NCI-H748 (cell line): Measurements from ENCODE around the gene CYBC1.

Experiments used
- DNase-seq: peaks from one replicate; lab custom pipeline; 2025; ENCODE audit not compliant: unreplicated experiment; lab: John Stamatoyannopoulos, UW

The CYBC1 gene

GRCh38 chr17:82411396-82412053, 39.0 kb downstream of the CYBC1 start:
- no peak for DNase-seq

GRCh38 chr17:82410014-82410716, 40.4 kb downstream of the CYBC1 start:
- DNase-seq: no peak

GRCh38 chr17:82408938-82409318, 41.6 kb downstream of the CYBC1 start:
- DNase-seq: no peak

GRCh38 chr17:82408288-82408937, 42.1 kb downstream of the CYBC1 start:
- DNase-seq: no peak

GRCh38 chr17:82407255-82407654, 43.3 kb downstream of the CYBC1 start:
- no peak for DNase-seq

DNA sequence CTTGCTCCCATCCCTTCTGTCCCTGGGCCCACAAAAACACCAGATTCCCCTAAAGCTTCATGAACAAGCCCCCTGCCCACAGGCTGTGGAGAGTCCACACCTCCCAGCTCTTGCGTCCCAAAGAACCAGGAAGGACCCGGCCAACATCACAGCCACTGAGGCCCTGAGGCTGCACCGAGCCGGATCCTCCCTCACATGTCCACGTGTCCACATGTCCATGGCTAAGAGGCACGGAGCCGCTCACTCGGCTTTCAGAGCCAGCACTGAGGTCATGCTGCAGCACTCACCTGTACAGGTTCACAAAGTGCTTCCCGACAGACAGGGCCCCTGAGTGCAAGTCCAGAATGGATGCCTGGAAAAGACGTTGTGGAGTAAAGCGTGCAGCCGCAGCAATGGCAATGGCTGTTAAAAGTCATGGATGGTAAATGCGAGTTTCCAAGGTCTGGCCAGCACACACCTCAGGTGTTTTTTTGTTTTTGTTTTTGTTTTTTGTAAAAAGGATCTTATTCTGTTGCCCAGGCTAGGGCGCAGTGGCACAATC, 44.4 kb downstream of the CYBC1 start:
- DNase-seq: no peak

- no peak for DNase-seq
Observed at GRCh38 chr17:82405051-82405450, 45.5 kb downstream of the CYBC1 start.

DNA sequence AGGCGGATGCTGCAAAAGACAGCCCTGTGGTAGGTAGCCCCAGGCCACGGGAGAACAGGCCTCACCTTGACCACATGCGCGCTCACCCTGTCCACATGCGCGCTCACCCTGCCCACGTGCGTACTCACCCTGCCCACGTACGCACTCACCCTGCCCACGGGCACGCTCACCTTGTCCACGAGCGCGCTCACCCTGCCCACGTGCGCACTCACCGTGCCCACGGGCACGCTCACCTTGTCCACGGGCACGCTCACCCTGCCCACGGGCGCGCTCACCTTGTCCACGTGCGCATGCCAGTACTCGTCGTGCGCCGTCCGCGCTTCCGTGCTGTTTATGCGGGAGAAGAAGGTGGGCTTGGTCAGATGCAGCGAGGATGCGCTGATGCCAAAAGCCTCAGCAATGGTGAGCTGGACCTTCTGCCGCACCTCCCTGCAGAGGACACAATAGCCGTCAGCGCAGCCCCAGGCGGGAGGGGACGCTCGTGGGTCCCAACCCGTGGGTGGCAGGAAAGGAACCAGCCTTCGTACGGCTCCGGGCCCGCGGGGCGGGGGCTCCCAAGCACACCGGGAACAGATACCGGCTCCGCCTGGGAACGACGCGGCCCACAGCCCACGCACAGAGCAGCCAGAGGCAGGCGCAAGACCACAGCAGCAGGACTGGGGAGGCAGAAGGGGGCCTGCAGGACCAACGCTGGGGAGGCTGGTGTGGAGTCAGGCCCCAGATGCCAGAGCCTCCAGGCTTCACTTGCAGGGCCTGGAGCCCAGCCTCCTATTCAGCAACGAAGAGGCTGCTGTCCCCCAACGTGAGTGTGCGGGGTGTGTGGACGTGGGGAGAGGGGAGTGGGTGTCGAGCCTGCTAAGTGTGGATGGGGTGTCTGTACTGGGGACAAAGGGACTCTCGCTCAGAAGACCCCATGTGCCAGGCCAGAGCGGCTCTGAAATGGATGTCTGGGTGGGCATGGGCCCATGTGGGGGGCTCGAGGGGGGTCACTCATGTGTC, 46.6 kb downstream of the CYBC1 start:
- no peak for DNase-seq

DNA sequence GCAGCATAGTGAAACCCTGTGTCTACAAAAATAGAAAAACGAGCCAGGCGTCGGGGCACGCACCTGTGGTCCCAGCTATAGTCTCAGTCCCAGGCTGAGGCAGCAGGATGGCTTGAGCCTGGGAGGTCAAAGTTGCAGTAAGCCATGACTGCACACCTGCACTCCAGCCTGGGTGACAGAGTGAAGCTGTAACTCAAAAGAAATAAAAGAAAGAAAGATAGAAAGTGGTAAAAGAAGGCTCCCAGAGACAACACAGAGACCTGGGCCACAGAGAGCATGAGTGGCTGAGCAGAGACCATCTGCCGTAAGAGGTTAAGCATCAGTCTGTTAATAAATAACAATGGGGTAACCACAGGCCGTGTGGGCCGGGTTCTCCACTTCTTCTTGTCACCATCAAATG, 47.7 kb downstream of the CYBC1 start:
- DNase-seq: no peak

- no peak for DNase-seq
Observed at GRCh38 chr17:82400830-82401229, 49.7 kb downstream of the CYBC1 start.

DNA sequence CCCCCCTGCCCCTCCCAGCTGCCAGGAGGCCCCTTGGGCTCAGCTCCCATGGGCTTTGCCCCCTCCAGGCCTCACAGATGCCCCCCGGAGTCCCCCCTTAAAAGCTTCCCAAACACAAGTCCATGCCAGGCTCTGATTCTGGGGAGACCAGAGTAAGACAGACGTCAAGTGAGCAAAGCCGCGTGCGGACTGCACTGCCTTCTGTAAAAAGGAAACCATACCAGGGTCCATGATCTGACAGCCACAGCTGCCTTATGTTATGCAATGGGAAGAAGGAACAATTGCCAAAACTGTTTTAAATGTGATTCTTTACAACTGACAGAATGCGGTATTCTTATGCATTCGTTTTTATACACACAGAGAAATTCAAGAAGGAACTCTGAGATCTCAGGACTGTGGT, 50.3 kb downstream of the CYBC1 start:
- DNase-seq: no peak

GRCh38 chr17:82399601-82400101, 50.9 kb downstream of the CYBC1 start:
- DNase-seq: no peak

- DNase-seq: no peak
Observed at GRCh38 chr17:82399041-82399441, 51.5 kb downstream of the CYBC1 start.

GRCh38 chr17:82397449-82398335, 52.9 kb downstream of the CYBC1 start:
- peak; percentile 28 for DNase-seq

- DNase-seq: no peak
Observed at GRCh38 chr17:82396601-82397435, 53.7 kb downstream of the CYBC1 start.

DNA sequence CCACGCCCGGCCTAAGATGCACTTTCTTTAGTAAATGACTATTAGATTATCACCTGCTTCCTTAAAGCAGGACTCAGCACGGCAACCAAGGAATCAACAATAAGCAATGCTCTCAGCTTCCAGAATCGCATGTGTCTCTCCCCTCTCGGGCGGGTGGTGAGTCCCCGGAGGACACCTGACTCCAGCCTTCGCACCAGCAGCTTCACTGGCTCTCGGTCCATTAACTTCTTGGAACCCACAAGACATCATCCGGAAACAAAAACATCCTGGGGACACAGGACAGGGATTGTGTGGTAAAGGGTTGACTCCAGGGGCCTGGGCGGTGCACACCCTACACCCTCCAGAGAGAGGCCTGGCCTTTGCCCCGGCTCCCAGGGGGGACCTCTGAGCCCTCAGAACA, 56.3 kb downstream of the CYBC1 start:
- no peak for DNase-seq

DNA sequence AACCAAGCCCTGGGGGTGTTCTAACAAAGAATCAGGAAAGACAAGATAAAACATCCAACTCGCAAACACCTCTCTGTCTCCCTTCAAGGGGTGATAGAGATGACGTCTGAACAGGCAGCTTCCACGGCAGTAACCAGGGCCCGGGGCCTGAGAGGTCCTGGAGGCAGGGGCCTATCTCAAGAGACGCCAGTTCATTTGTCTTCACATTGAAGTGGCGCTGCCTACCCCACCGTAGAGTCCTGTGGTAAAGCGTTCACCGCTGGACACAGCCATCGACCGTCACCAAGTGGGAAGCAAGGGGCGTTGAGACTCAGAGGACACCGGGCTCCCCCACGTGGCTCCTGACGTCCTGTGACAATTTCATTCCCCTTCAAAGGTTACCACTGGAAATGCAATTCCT, 57.6 kb downstream of the CYBC1 start:
- DNase-seq: no peak
